IPS DF 4.7 (cell line): ENCODE measurements around the gene MESD.

Experiments used
- DNase-seq: peaks from one replicate; pipeline ENCODE4 v3.0.0-alpha.2; 2013; ENCODE audit warnings: low spot score; ENCODE audit errors: extremely low read depth

Gene MESD

DNA sequence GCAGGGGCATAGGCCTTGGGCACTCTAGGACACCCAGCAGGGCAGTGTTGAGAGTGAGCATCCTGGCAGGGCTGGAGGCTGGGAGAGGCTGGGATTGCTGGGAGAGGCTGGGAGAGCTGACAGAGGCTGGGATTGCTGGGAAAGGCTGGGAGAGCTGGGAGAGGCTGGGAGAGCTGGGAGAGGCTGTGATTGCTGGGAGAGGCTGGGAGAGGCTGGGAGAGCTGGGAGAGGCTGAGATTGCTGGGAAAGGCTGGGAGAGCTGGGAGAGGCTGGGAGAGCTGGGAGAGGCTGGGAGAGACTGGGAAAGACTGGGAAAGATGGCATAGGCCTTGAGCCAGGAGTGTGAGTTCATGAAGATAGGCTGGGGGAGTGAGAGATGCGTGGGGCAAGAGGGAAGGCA is 77.8 kb downstream of the MESD start:
- no peak for DNase-seq

DNA sequence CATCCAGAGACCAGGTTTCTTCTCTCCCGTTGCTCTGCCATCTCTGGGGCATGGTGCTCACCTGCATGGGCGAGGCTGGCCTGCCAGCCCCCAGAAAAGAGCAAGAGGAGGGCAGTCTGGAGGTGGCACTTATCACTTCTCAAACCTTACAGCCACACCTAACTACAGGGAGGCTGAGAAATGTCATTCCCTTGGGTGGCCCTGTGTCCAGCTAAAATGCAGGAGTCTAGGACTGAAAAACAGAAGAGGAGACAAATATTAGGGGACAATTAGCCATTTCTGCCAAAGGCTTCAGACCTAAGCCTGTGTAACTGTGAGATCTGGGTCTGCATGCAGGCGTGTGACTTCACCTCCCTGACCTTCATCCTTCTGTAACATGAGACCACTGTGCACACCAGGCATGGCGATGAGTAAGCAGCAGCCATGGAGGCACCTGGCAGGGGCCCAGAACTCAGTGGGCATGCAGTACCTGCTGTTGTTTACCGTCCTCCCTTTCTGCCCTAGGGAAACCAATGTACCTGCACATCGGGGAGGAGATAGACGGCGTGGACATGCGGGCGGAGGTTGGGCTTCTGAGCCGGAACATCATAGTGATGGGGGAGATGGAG is 83.4 kb downstream of the MESD start:
- no peak for DNase-seq

- no peak for DNase-seq
Observed at GRCh38 chr15:80904998-80905397, 84.6 kb downstream of the MESD start.

GRCh38 chr15:80902298-80902801 is 87.3 kb downstream of the MESD start:
- DNase-seq = no peak

DNA sequence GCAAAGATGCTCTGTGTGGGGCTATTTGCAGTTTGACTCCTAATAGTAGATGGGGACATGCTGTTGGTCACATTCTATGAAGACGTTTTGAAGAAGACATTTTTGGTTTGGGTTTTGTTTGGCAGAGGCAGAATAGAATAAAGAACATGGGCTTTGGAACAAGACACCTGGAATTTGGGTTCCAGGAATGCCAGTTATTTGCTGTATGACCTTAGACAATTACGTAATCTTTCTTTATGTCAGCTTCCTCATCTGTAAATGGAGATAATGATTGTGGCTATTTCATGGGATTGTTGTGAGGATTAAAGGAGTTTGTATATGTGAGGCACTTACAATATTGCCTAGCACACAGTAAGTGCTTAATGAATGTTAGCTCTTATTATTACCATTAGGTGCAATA is 91.6 kb downstream of the MESD start:
- DNase-seq = no peak
